ENCODE measurements around the gene PRDM11.

- TF ChIP-seq CTCF (IDR thresholded peaks at IDR 0.05) (no peak), CREB1 (CRISPR knock-in tag; IDR thresholded peaks at IDR 0.05) (no peak), TCF7 (CRISPR knock-in tag; IDR thresholded peaks at IDR 0.05; ENCODE audit: low read depth) (no peak), NR2C2 (CRISPR knock-in tag; IDR thresholded peaks at IDR 0.05) (no peak), ZNF121 (CRISPR knock-in tag; IDR thresholded peaks at IDR 0.05) (no peak), MAX (CRISPR knock-in tag; IDR thresholded peaks at IDR 0.05) (peak; percentile 28; the same call in 1 of the 2 replicates), SMAD4 (CRISPR knock-in tag; IDR thresholded peaks at IDR 0.05) (no peak), ESRRA (CRISPR knock-in tag; IDR thresholded peaks at IDR 0.05; ENCODE audit: borderline replicate concordance) (no peak), ZNF263 (CRISPR knock-in tag; IDR thresholded peaks at IDR 0.05; ENCODE audit: low read depth) (no peak)
- TF ChIP-seq, protein P1, sequence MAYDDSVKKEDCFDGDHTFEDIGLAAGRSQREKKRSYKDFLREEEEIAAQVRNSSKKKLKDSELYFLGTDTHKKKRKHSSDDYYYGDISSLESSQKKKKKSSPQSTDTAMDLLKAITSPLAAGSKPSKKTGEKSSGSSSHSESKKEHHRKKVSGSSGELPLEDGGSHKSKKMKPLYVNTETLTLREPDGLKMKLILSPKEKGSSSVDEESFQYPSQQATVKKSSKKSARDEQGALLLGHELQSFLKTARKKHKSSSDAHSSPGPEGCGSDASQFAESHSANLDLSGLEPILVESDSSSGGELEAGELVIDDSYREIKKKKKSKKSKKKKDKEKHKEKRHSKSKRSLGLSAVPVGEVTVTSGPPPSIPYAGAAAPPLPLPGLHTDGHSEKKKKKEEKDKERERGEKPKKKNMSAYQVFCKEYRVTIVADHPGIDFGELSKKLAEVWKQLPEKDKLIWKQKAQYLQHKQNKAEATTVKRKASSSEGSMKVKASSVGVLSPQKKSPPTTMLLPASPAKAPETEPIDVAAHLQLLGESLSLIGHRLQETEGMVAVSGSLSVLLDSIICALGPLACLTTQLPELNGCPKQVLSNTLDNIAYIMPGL (CRISPR knock-in tag; IDR thresholded peaks at IDR 0.05) = peak; percentile 71; the same call in 1 of the 2 replicates
- TF ChIP-seq, protein P2, sequence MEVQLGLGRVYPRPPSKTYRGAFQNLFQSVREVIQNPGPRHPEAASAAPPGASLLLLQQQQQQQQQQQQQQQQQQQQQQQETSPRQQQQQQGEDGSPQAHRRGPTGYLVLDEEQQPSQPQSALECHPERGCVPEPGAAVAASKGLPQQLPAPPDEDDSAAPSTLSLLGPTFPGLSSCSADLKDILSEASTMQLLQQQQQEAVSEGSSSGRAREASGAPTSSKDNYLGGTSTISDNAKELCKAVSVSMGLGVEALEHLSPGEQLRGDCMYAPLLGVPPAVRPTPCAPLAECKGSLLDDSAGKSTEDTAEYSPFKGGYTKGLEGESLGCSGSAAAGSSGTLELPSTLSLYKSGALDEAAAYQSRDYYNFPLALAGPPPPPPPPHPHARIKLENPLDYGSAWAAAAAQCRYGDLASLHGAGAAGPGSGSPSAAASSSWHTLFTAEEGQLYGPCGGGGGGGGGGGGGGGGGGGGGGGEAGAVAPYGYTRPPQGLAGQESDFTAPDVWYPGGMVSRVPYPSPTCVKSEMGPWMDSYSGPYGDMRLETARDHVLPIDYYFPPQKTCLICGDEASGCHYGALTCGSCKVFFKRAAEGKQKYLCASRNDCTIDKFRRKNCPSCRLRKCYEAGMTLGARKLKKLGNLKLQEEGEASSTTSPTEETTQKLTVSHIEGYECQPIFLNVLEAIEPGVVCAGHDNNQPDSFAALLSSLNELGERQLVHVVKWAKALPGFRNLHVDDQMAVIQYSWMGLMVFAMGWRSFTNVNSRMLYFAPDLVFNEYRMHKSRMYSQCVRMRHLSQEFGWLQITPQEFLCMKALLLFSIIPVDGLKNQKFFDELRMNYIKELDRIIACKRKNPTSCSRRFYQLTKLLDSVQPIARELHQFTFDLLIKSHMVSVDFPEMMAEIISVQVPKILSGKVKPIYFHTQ (CRISPR knock-in tag; IDR thresholded peaks at IDR 0.05) = no peak
- TF ChIP-seq, protein P3, sequence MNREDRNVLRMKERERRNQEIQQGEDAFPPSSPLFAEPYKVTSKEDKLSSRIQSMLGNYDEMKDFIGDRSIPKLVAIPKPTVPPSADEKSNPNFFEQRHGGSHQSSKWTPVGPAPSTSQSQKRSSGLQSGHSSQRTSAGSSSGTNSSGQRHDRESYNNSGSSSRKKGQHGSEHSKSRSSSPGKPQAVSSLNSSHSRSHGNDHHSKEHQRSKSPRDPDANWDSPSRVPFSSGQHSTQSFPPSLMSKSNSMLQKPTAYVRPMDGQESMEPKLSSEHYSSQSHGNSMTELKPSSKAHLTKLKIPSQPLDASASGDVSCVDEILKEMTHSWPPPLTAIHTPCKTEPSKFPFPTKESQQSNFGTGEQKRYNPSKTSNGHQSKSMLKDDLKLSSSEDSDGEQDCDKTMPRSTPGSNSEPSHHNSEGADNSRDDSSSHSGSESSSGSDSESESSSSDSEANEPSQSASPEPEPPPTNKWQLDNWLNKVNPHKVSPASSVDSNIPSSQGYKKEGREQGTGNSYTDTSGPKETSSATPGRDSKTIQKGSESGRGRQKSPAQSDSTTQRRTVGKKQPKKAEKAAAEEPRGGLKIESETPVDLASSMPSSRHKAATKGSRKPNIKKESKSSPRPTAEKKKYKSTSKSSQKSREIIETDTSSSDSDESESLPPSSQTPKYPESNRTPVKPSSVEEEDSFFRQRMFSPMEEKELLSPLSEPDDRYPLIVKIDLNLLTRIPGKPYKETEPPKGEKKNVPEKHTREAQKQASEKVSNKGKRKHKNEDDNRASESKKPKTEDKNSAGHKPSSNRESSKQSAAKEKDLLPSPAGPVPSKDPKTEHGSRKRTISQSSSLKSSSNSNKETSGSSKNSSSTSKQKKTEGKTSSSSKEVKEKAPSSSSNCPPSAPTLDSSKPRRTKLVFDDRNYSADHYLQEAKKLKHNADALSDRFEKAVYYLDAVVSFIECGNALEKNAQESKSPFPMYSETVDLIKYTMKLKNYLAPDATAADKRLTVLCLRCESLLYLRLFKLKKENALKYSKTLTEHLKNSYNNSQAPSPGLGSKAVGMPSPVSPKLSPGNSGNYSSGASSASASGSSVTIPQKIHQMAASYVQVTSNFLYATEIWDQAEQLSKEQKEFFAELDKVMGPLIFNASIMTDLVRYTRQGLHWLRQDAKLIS (CRISPR knock-in tag; IDR thresholded peaks at IDR 0.05; ENCODE audit: borderline replicate concordance) = no peak
- TF ChIP-seq, protein P4, sequence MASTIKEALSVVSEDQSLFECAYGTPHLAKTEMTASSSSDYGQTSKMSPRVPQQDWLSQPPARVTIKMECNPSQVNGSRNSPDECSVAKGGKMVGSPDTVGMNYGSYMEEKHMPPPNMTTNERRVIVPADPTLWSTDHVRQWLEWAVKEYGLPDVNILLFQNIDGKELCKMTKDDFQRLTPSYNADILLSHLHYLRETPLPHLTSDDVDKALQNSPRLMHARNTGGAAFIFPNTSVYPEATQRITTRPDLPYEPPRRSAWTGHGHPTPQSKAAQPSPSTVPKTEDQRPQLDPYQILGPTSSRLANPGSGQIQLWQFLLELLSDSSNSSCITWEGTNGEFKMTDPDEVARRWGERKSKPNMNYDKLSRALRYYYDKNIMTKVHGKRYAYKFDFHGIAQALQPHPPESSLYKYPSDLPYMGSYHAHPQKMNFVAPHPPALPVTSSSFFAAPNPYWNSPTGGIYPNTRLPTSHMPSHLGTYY (CRISPR knock-in tag; IDR thresholded peaks at IDR 0.05) = no peak
Measured at GRCh38 chr11:45180848-45181192, 34.4 kb downstream of the PRDM11 start.
